BJ (cell line): Measurements from ENCODE around the gene SEMA6A. TPM values are rescaled to one million over a fixed set of nuclear protein-coding genes. Genes with fewer than 3 reads are reported as not detected.

Experiments used
- CTCF ChIA-PET: fragments of 350-600 bp; formaldehyde crosslinking; extraction: SDS; loops from one replicate; lab custom pipeline; 2021; ENCODE audit warnings: antibody characterized with exemption, inconsistent platforms; lab: Yijun Ruan, JAX
- POLR2A ChIA-PET: fragments of 300-600 bp; sonication (Branson Sonifier 250); formaldehyde crosslinking; extraction: SDS; loops from one replicate; lab custom pipeline; 2021; ENCODE audit warnings: antibody characterized with exemption; lab: Charles Lee
- DNase-seq: peaks from one replicate; pipeline ENCODE4 v3.0.0-alpha.2; 2011; ENCODE audit warnings: low read depth
- H3K27me3 ChIP-seq: 2 replicates; pipeline ENCODE4 v1.6.0; 2011; ENCODE audit warnings: low read length; ENCODE audit not compliant: control insufficient read depth, insufficient read depth
- H3K36me3 ChIP-seq: 2 replicates; pipeline ENCODE4 v1.5.1; 2011; ENCODE audit warnings: low read length; ENCODE audit not compliant: control insufficient read depth, insufficient read depth
- H3K4me3 ChIP-seq: 2 replicates; pipeline ENCODE4 v1.5.1; 2011; ENCODE audit warnings: low read depth, mild to moderate bottlenecking, control low read depth, low read length
- polyA plus RNA-seq: library from polyadenylated mRNA; depleted of rRNA; stranded (reverse); fragments of >200 nt; gene quantifications from 2 replicates; pipeline ENCODE4 v1.2.3, GENCODE V29; 2011
- TF ChIP-seq, protein P1 (sequence below): IDR thresholded peaks from 2 replicates; pipeline ENCODE4 v1.5.1; 2011; ENCODE audit warnings: low read depth, mild to moderate bottlenecking, control low read depth, inconsistent platforms, low read length, moderate library complexity; ENCODE audit not compliant: insufficient read depth

SEMA6A gene
- polyA plus RNA-seq, 1 experiment: 0.34 TPM

DNA sequence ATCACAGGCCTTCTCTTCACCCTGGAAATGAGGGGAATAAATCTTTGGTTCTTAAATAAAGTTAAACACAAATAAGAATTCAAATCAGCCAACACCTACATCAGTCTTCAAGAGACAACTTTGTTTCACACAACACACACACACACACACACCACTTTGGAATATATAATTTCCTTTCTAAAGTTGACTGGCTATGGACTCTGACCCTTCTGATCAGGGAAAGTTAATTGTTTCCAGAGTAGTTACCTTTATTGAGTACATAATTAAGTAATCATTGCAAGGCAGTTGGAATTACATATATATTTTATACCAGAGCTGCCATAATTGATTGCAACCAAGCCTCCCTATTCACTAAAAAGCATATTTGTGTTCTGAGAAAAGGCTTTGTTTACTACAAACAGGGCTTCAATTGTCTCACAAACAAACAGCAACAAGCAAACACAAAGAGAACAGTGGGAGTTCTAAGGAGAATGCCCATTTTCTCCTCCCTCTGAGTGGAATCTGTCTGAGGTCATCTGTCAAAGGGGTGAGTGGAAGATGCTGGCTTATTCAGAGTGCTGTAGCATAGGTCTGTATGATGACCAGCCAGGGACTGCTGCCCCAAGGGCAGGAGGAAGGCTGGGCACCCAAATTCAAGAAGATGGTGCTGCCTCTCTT is 136.6 kb downstream of the SEMA6A start:
- no peaks in the 10 kb centered on the region for H3K36me3 ChIP-seq
- no peak for DNase-seq
- H3K27me3 ChIP-seq: no peaks in the 10 kb centered on the region
- CTCF ChIA-PET: no interaction called here
- no peak overlapping the region for H3K4me3 ChIP-seq
- TF ChIP-seq, protein P1, sequence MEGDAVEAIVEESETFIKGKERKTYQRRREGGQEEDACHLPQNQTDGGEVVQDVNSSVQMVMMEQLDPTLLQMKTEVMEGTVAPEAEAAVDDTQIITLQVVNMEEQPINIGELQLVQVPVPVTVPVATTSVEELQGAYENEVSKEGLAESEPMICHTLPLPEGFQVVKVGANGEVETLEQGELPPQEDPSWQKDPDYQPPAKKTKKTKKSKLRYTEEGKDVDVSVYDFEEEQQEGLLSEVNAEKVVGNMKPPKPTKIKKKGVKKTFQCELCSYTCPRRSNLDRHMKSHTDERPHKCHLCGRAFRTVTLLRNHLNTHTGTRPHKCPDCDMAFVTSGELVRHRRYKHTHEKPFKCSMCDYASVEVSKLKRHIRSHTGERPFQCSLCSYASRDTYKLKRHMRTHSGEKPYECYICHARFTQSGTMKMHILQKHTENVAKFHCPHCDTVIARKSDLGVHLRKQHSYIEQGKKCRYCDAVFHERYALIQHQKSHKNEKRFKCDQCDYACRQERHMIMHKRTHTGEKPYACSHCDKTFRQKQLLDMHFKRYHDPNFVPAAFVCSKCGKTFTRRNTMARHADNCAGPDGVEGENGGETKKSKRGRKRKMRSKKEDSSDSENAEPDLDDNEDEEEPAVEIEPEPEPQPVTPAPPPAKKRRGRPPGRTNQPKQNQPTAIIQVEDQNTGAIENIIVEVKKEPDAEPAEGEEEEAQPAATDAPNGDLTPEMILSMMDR: no peak
- POLR2A ChIA-PET: no interaction called here

DNA sequence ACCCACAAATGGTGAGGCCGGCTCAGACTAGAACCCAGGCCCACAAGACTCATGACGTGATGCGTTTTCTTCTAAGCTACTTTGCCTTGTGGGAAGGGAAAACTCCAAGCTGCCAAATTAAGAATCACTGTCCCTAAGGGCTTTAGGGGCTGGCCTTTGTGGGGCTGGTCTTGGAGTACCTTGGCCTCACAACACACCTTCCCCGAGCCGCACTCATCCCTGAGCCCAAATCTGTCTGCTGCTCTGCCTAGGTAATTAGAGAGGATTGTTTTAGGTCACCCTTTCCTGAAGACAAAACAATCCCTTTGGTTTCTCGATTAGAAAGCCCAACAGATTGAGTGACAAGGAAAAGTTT is 137.3 kb downstream of the SEMA6A start:
- no peak for DNase-seq
- CTCF ChIA-PET: no interaction called here
- no peaks in the 10 kb centered on the region for H3K36me3 ChIP-seq
- H3K27me3 ChIP-seq: no peaks in the 10 kb centered on the region
- TF ChIP-seq, protein P1: no peak
- POLR2A ChIA-PET: no interaction called here
- H3K4me3 ChIP-seq: no peak overlapping the region

DNA sequence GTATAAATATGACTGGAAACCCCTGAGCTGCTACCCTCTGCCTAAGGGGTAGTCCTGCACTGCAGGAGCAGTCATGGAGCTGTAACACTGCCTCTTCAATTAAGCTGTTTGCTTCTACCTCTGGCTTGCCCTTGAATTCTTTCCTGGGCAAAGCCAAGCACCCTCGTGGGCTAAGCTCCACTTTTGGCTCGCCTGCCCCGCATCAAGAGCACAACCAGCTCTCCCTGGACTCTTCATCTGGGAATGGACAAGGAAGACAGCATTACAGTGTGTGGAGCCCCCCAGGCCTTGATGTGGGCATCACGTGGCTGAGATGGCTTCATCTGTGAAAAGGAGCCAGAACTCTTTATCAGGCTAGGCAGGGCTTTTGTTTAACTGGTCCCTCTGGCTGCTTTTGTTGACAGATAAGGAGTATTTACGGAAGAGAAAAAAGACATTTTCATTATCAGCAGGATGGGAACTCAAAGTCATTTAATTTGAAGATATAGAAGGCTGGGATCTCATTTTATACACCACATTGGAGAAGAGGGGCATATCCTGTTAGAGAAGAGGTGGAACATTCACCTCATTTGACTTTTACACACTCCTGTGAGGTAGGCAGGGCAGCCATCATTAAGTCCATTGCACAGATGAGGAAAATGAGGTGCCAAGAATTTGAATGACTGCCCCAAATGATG is 137.8 kb downstream of the SEMA6A start:
- H3K27me3 ChIP-seq: no peaks in the 10 kb centered on the region
- ChIA-PET POLR2A (no interaction called here), CTCF (no interaction called here)
- no peak for DNase-seq
- H3K4me3 ChIP-seq: no peak overlapping the region
- TF ChIP-seq, protein P1: no peak
- H3K36me3 ChIP-seq: no peaks in the 10 kb centered on the region

DNA sequence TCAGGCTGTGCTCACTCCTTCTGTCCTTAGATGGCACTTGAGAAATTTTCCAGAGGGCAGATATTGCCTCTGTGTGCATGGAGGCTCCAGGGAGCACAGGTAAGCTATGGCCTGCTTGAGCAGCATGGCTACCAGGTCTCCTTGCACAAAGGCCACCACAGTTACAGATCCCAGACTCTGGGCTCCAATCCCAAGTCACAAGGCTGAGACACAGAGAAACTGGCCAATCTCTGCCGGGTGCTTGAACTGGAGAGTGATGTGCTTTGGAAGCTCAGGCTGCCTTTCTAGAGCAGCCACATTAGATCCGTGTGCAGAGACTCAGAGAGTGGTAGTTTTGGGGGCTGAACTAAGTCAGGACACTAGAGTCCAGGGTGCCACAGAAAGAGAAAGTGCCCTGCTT is 145.7 kb downstream of the SEMA6A start:
- no peaks in the 10 kb centered on the region for H3K36me3 ChIP-seq
- ChIA-PET POLR2A (no interaction called here), CTCF (no interaction called here)
- TF ChIP-seq, protein P1: no peak
- H3K4me3 ChIP-seq: no peak overlapping the region
- H3K27me3 ChIP-seq: no peaks in the 10 kb centered on the region
- no peak for DNase-seq

DNA sequence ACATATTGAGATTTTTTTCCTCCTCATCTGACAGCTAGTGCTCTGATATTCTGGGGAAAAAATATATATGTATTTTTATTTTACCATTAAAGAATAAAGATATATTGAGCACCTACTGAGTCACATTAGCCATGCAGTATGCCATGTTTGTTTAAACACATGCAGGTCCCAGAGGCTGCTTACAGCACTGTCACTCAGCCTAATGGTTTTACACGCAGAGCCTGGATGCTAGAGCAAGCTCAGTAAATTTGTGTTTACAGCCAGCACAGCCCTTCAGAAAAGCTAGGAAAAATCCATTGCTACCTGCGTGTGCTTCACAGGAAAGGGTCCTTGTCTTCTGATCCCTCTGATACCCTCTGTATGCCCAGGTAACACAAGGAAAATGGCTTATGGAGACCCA is 146.2 kb downstream of the SEMA6A start:
- Histone ChIP-seq H3K4me3 (no peak overlapping the region), H3K36me3 (no peaks in the 10 kb centered on the region), H3K27me3 (no peaks in the 10 kb centered on the region)
- DNase-seq: no peak
- TF ChIP-seq, protein P1: no peak
- ChIA-PET CTCF (no interaction called here), POLR2A (no interaction called here)
